H9 (cell line): ENCODE results near the gene TAS2R13. TPM values are rescaled to one million over a fixed set of nuclear protein-coding genes. Genes with fewer than 3 reads are reported as not detected.

Experiments used
- DNase-seq: peaks from one replicate; pipeline ENCODE4 v3.0.0-alpha.2; 2017
- H2AFZ ChIP-seq: one replicate; pipeline ENCODE4 v1.6.1; 2013; ENCODE audit warnings: mild to moderate bottlenecking, low read length, control low read depth, moderate library complexity
- H2AK5ac ChIP-seq: 2 replicates; pipeline ENCODE4 v1.6.1; 2013; ENCODE audit warnings: low read length, control low read depth, mixed read lengths; ENCODE audit not compliant: insufficient read length
- H2BK120ac ChIP-seq: one replicate; pipeline ENCODE4 v1.6.1; 2013; ENCODE audit warnings: low read depth, mild to moderate bottlenecking, low read length, control low read depth, inconsistent platforms; ENCODE audit not compliant: poor library complexity, severe bottlenecking
- H2BK12ac ChIP-seq: 2 replicates; pipeline ENCODE4 v1.6.1; 2013; ENCODE audit warnings: low read length, control low read depth, mixed read lengths, low read depth; ENCODE audit not compliant: insufficient read length
- H2BK15ac ChIP-seq: 2 replicates; pipeline ENCODE4 v1.6.1; 2013; ENCODE audit warnings: low read depth, low read length, control low read depth
- H2BK20ac ChIP-seq: one replicate; pipeline ENCODE4 v1.6.1; 2013; ENCODE audit warnings: low read depth, mild to moderate bottlenecking, low read length, control low read depth, inconsistent platforms; ENCODE audit not compliant: poor library complexity, severe bottlenecking
- H2BK5ac ChIP-seq: 2 replicates; pipeline ENCODE4 v1.6.1; 2013; ENCODE audit warnings: low read length, control low read depth, mixed read lengths; ENCODE audit not compliant: insufficient read length
- H3K14ac ChIP-seq: 2 replicates; pipeline ENCODE4 v1.6.1; 2013; ENCODE audit warnings: low read length, control low read depth; ENCODE audit not compliant: insufficient read depth
- H3K18ac ChIP-seq: 2 replicates; pipeline ENCODE4 v1.6.1; 2013; ENCODE audit warnings: low read depth, mild to moderate bottlenecking, mixed read lengths, low read length, control low read depth; ENCODE audit not compliant: insufficient read length
- H3K23ac ChIP-seq: 2 replicates; pipeline ENCODE4 v1.6.1; 2013; ENCODE audit warnings: low read length, control low read depth, mixed read lengths, low read depth; ENCODE audit not compliant: insufficient read length
- H3K23me2 ChIP-seq: 2 replicates; pipeline ENCODE4 v1.6.1; 2013; ENCODE audit warnings: low read depth, mild to moderate bottlenecking, mixed read lengths, low read length, control low read depth; ENCODE audit not compliant: insufficient read length, poor library complexity, severe bottlenecking
- H3K27ac ChIP-seq: 2 replicates; pipeline ENCODE4 v1.5.1; 2013; ENCODE audit warnings: low read length, control low read depth, mixed read lengths, low read depth; ENCODE audit not compliant: insufficient read length
- H3K27me3 ChIP-seq: 2 replicates; pipeline ENCODE4 v1.6.1; 2013; ENCODE audit warnings: low read length, control low read depth, inconsistent platforms; ENCODE audit not compliant: insufficient read depth
- H3K4ac ChIP-seq: 2 replicates; pipeline ENCODE4 v1.6.1; 2013; ENCODE audit warnings: low read depth, mild to moderate bottlenecking, control low read depth, inconsistent platforms, low read length, moderate library complexity
- H3K4me1 ChIP-seq: 2 replicates; pipeline ENCODE4 v1.6.1; 2013; ENCODE audit warnings: low read length, control low read depth, inconsistent platforms; ENCODE audit not compliant: insufficient read depth
- H3K4me2 ChIP-seq: 2 replicates; pipeline ENCODE4 v1.6.1; 2013; ENCODE audit warnings: low read length, control low read depth, mixed read lengths; ENCODE audit not compliant: insufficient read length, insufficient read depth
- H3K56ac ChIP-seq: 2 replicates; pipeline ENCODE4 v1.6.1; 2013; ENCODE audit warnings: low read depth, mild to moderate bottlenecking, mixed read lengths, low read length, control low read depth; ENCODE audit not compliant: insufficient read length
- H3K79me1 ChIP-seq: 2 replicates; pipeline ENCODE4 v1.6.1; 2013; ENCODE audit warnings: low read depth, mild to moderate bottlenecking, moderate library complexity, low read length, control low read depth, inconsistent platforms; ENCODE audit not compliant: insufficient read depth, poor library complexity, severe bottlenecking
- H3K79me2 ChIP-seq: 2 replicates; pipeline ENCODE4 v1.6.1; 2013; ENCODE audit warnings: low read length, control low read depth, inconsistent platforms; ENCODE audit not compliant: insufficient read depth
- H3K9ac ChIP-seq: 2 replicates; pipeline ENCODE4 v1.6.1; 2013; ENCODE audit warnings: low read length, control low read depth, mixed read lengths; ENCODE audit not compliant: insufficient read length; ENCODE audit errors: extremely low read depth
- H3K9me3 ChIP-seq: one replicate; pipeline ENCODE4 v1.6.1; 2013; ENCODE audit warnings: low read depth, low read length, inconsistent platforms; ENCODE audit not compliant: control insufficient read depth
- H3T11ph ChIP-seq: one replicate; pipeline ENCODE4 v1.6.1; 2013; ENCODE audit warnings: mild to moderate bottlenecking, low read length, control low read depth, inconsistent platforms
- H4K20me1 ChIP-seq: one replicate; pipeline ENCODE4 v1.6.1; 2013; ENCODE audit not compliant: control insufficient read depth, insufficient read length, insufficient read depth
- H4K5ac ChIP-seq: 2 replicates; pipeline ENCODE4 v1.6.1; 2013; ENCODE audit warnings: low read depth, mild to moderate bottlenecking, mixed read lengths, low read length, control low read depth; ENCODE audit not compliant: insufficient read length
- H4K8ac ChIP-seq: replicated peaks from 2 replicates; pipeline ENCODE4 v1.6.1; 2013; ENCODE audit warnings: low read length, control low read depth, mixed read lengths, low read depth; ENCODE audit not compliant: insufficient read length
- H4K91ac ChIP-seq: 2 replicates; pipeline ENCODE4 v1.6.1; 2013; ENCODE audit warnings: low read depth, mild to moderate bottlenecking, moderate library complexity, mixed read lengths, low read length, control low read depth; ENCODE audit not compliant: insufficient read length
- H3K27ac Mint-ChIP-seq, 3 experiments: 2 replicates in 2 of 3; 3 replicates in 1 of 3; pipeline ENCODE4 v1.8.0; 2020 to 2021; ENCODE audit warnings: mixed read lengths in 3 of 3, mild to moderate bottlenecking in 1 of 3, moderate library complexity in 1 of 3
- H3K27me3 Mint-ChIP-seq: 2 replicates; pipeline ENCODE4 v1.8.0; 2021; ENCODE audit warnings: low read depth, mild to moderate bottlenecking, moderate library complexity, mixed read lengths
- H3K36me3 Mint-ChIP-seq, 3 experiments: 2 replicates in 2 of 3; 3 replicates in 1 of 3; pipeline ENCODE4 v1.8.0; 2020 to 2021; ENCODE audit warnings: low read depth in 3 of 3, mixed read lengths in 3 of 3; ENCODE audit not compliant: insufficient read depth in 1 of 3
- H3K4me1 Mint-ChIP-seq, 2 experiments: 2 replicates each; pipeline ENCODE4 v1.8.0; 2020; ENCODE audit warnings: mixed read lengths in 2 of 2
- H3K4me3 Mint-ChIP-seq, 2 experiments: 2 replicates in 1 of 2; 3 replicates in 1 of 2; pipeline ENCODE4 v1.8.0; 2020 to 2021; ENCODE audit warnings: mild to moderate bottlenecking in 2 of 2, mixed read lengths in 2 of 2, moderate library complexity in 1 of 2
- H3K9me3 Mint-ChIP-seq, 2 experiments: 2 replicates in 1 of 2; 3 replicates in 1 of 2; pipeline ENCODE4 v1.8.0; 2020; ENCODE audit warnings: mild to moderate bottlenecking in 2 of 2, mixed read lengths in 2 of 2, moderate library complexity in 1 of 2
- CTCF ChIP-seq: fragments of 200-600 bp; sonication (generic); conservative IDR thresholded peaks from 3 replicates; pipeline ENCODE4 v1.8.0; 2021; ENCODE audit warnings: antibody characterized with exemption, mild to moderate bottlenecking
- WGBS: extraction: QIAGEN DNeasy Blood & Tissue Kit; methylation state at CpG from one replicate; pipeline ENCODE4 v1.1.7; 2013; ENCODE audit warnings: missing lambda C conversion rate, low lambda C conversion rate, mixed read lengths; ENCODE audit not compliant: insufficient read length; ENCODE audit errors: extremely low coverage; 5-methylcytosine and 5-hydroxymethylcytosine counted together
- total RNA-seq: library from RNA; stranded (reverse); gene quantifications from 2 replicates; pipeline ENCODE4 v1.2.1, GENCODE V29; 2021

Gene TAS2R13
- total RNA-seq, 1 experiment from 2014 or later, result 0.50 TPM

- Histone ChIP-seq H3K9ac (no peak overlapping the region), H3K4me2 (no peak overlapping the region), H3K18ac (no peak overlapping the region), H3K56ac (no peak overlapping the region), H3K4ac (no peak overlapping the region), H3K9me3 (no peaks in the 10 kb centered on the region), H2BK20ac (no peak overlapping the region), H2BK120ac (no peak overlapping the region), H3K27me3 (no peaks in the 10 kb centered on the region), H4K91ac (no peak overlapping the region), H2AK5ac (no peak overlapping the region), H3K79me1 (no peaks in the 10 kb centered on the region), H2BK5ac (no peak overlapping the region), H3K23me2 (no peaks in the 10 kb centered on the region), H3K79me2 (no peaks in the 10 kb centered on the region), H4K8ac (no peak overlapping the region), H3K4me1 (peaks cover 2% of the 10 kb centered on the region; the same call in 1 of the 2 replicates), H2BK15ac (no peak overlapping the region), H4K20me1 (no peaks in the 10 kb centered on the region), H4K5ac (no peak overlapping the region), H2BK12ac (no peak overlapping the region), H3T11ph (no peak overlapping the region), H2AFZ (no peak overlapping the region), H3K27ac (no peak overlapping the region), H3K23ac (no peak overlapping the region), H3K14ac (no peak overlapping the region)
- Mint-ChIP-seq H3K27me3 (no peaks in the 10 kb centered on the region), H3K4me1 (peaks cover 21 to 28% of the 10 kb centered on the region in 2 experiments), H3K27ac (no peak overlapping the region), H3K36me3 (peaks cover 15 to 31% (median 25%) of the 10 kb centered on the region in 3 experiments), H3K9me3 (peaks cover 21% of the 10 kb centered on the region in 2 experiments), H3K4me3 (no peak overlapping the region)
- TF ChIP-seq CTCF, result no peak
- DNase-seq, result no peak
- WGBS, result no CpG with 5 or more reads among the region's 2 CpGs
These were observed 31.0 kb upstream of the TAS2R13 start for GRCh38 chr12:10940389-10940788.
